HepG2 (cell line): Measurements from ENCODE around the gene INO80. TPM values are rescaled to one million over a fixed set of nuclear protein-coding genes. Genes with fewer than 3 reads are reported as not detected.

ENCODE experiments used
- ADNP ChIP-seq: sonication (generic); formaldehyde crosslinking; IDR thresholded peaks from 2 replicates; pipeline ENCODE4 v1.4.0; 2020; ENCODE audit warnings: missing genetic modification reagents
- FOXK2 ChIP-seq: fragments of 450-650 bp; IDR thresholded peaks from 2 replicates; pipeline ENCODE4 v1.6.1; 2016
- GTF2F1 ChIP-seq: fragments of 150-350 bp; IDR thresholded peaks from 2 replicates; pipeline ENCODE4 v1.6.1; 2014; ENCODE audit warnings: low read length
- HOXD1 ChIP-seq: sonication (generic); formaldehyde crosslinking; IDR thresholded peaks from 2 replicates; pipeline ENCODE4 v1.5.0; 2020; ENCODE audit warnings: missing genetic modification reagents
- MBD4 ChIP-seq: IDR thresholded peaks from 2 replicates; pipeline ENCODE4 v1.6.1; 2012; ENCODE audit warnings: low read length, inconsistent platforms, borderline replicate concordance
- MXD4 ChIP-seq: IDR thresholded peaks from 2 replicates; pipeline ENCODE4 v1.6.1; 2016; ENCODE audit warnings: mild to moderate bottlenecking, missing biosample characterization, missing genetic modification reagents
- NCOA5 ChIP-seq: sonication (generic); formaldehyde crosslinking; IDR thresholded peaks from 2 replicates; pipeline ENCODE4 v1.4.0; 2020; ENCODE audit warnings: missing genetic modification reagents
- RELA ChIP-seq: sonication (generic); formaldehyde crosslinking; IDR thresholded peaks from 2 replicates; pipeline ENCODE4 v1.4.0; 2020; ENCODE audit warnings: missing genetic modification reagents
- TEAD3 ChIP-seq: optimal IDR thresholded peaks from 2 replicates; pipeline ENCODE3; 2016; ENCODE audit warnings: borderline replicate concordance
- ZEB1 ChIP-seq: IDR thresholded peaks from 2 replicates; pipeline ENCODE4 v1.6.1; 2012; ENCODE audit warnings: mild to moderate bottlenecking, low read depth, inconsistent platforms; ENCODE audit not compliant: insufficient replicate concordance
- ZKSCAN5 ChIP-seq: sonication (generic); formaldehyde crosslinking; IDR thresholded peaks from 2 replicates; pipeline ENCODE4 v1.5.1; 2020; ENCODE audit warnings: mild to moderate bottlenecking, missing genetic modification reagents
- ZNF839 ChIP-seq: sonication (generic); formaldehyde crosslinking; IDR thresholded peaks from 2 replicates; pipeline ENCODE4 v1.4.0; 2020; ENCODE audit warnings: missing genetic modification reagents, mild to moderate bottlenecking, borderline replicate concordance
- ZNF883 ChIP-seq: sonication (generic); formaldehyde crosslinking; IDR thresholded peaks from 2 replicates; pipeline ENCODE4 v1.5.1; 2020; ENCODE audit warnings: mild to moderate bottlenecking, missing genetic modification reagents; ENCODE audit errors: not compliant biosample characterization
- polyA plus RNA-seq, 8 experiments: library from polyadenylated mRNA; depleted of rRNA in 3 of 8; stranded (reverse) in 7 of 8; unstranded in 1 of 8; fragments of >200 nt; fragmentation: Illumina TruSeq in 4 of 8; extraction: Trizol in 4 of 8; gene quantifications; 2 replicates each; pipeline versions ENCODE4 v1.2.1 to v1.2.3, GENCODE V29; 2011 to 2016; ENCODE audit warnings: low read depth in 4 of 8, missing spikeins in 1 of 8, mixed read lengths in 1 of 8; ENCODE audit not compliant: insufficient read depth in 1 of 8
- total RNA-seq, 5 experiments: library from RNA; depleted of rRNA; stranded (reverse); fragments of >200 nt; fragmentation: Illumina TruSeq; extraction: Trizol; gene quantifications; 2 replicates each; pipeline ENCODE4 v1.2.3, GENCODE V29; 2016; ENCODE audit warnings: low read depth in 1 of 5
- TF ChIP-seq, protein P1 (sequence below), 2 experiments: sonication (generic) in 1 of 2; formaldehyde crosslinking in 1 of 2; IDR thresholded peaks; 2 replicates each; pipeline versions ENCODE4 v1.6.1 to v1.9.0; 2014 to 2022; ENCODE audit warnings: antibody characterized with exemption in 1 of 2, borderline replicate concordance in 1 of 2, inconsistent platforms in 1 of 2, low read depth in 1 of 2, missing genetic modification reagents in 1 of 2
- TF ChIP-seq, protein P2 (sequence below), 2 experiments: IDR thresholded peaks; 2 replicates each; pipeline ENCODE4 v1.6.1; 2011 to 2012; ENCODE audit warnings: low read length in 2 of 2, borderline replicate concordance in 1 of 2, low read depth in 1 of 2, mild to moderate bottlenecking in 1 of 2, moderate library complexity in 1 of 2
- TF ChIP-seq, protein P3 (sequence below): sonication (generic); formaldehyde crosslinking; IDR thresholded peaks from 2 replicates; pipeline ENCODE4 v1.5.0; 2020; ENCODE audit warnings: missing genetic modification reagents, mild to moderate bottlenecking, borderline replicate concordance
- TF ChIP-seq, protein P4 (sequence below): sonication (generic); formaldehyde crosslinking; conservative IDR thresholded peaks from 2 replicates; pipeline ENCODE4 v1.5.0; 2020; ENCODE audit warnings: missing genetic modification reagents
- TF ChIP-seq, protein P5 (sequence below): IDR thresholded peaks from 2 replicates; pipeline ENCODE4 v1.6.1; 2012; ENCODE audit warnings: inconsistent platforms

Gene INO80
- total and polyA plus RNA-seq, 2 of the 13 experiments (the other 11 are each of a cell fraction or from before 2014, with no cell fraction given), result 3.6 to 14.8 TPM

DNA sequence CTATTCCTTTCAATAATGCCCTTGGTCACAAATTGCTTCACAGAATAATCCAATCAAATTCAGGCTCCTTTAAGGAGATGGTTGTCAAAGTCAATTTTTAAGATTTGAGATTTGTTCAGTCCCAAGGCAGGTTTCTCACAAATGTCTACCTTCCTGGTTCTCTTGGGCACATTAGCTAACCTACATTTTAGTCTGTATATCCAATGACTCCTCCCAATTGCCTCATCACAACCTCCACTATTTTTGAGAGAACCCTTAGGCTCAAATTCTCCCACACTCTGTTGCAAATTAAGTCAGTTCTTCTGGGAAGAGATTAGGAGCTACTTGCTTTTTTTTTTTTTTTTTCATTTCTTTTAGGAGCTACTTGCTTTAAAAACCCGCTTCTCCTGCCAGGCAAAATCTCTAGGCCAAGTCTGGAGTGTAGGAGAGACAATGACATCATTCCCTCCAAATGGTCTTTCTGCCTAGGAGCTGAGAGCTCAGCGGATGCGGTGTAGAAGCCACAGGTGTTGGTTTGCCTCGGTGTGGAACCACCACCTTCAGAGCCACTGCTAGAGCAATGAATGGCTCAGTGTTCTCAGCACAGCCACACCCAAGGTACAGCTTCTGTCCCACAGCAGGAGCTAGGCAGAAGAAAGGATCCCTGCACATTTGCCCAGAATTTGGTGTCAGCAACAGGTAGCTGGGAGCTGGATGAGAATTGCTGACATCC lies 10.0 kb upstream of the INO80 start (continued):
- TF ChIP-seq, protein P1, sequence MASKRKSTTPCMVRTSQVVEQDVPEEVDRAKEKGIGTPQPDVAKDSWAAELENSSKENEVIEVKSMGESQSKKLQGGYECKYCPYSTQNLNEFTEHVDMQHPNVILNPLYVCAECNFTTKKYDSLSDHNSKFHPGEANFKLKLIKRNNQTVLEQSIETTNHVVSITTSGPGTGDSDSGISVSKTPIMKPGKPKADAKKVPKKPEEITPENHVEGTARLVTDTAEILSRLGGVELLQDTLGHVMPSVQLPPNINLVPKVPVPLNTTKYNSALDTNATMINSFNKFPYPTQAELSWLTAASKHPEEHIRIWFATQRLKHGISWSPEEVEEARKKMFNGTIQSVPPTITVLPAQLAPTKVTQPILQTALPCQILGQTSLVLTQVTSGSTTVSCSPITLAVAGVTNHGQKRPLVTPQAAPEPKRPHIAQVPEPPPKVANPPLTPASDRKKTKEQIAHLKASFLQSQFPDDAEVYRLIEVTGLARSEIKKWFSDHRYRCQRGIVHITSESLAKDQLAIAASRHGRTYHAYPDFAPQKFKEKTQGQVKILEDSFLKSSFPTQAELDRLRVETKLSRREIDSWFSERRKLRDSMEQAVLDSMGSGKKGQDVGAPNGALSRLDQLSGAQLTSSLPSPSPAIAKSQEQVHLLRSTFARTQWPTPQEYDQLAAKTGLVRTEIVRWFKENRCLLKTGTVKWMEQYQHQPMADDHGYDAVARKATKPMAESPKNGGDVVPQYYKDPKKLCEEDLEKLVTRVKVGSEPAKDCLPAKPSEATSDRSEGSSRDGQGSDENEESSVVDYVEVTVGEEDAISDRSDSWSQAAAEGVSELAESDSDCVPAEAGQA (IDR thresholded peaks at IDR 0.05; ENCODE audit: low read depth), result no peak
- TF ChIP-seq, protein P1 (CRISPR knock-in tag; IDR thresholded peaks at IDR 0.05; ENCODE audit: borderline replicate concordance), result no peak
- TF ChIP-seq MBD4 (no peak), NCOA5 (no peak), ADNP (no peak), MXD4 (CRISPR knock-in tag) (no peak), ZNF839 (no peak), ZEB1 (peak; percentile 44), GTF2F1 (no peak), RELA (CRISPR knock-in tag) (no peak), TEAD3 (peak; percentile 37), HOXD1 (CRISPR knock-in tag) (no peak), ZKSCAN5 (CRISPR knock-in tag) (no peak), ZNF883 (CRISPR knock-in tag) (no peak), FOXK2 (no peak)
- TF ChIP-seq, protein P2, sequence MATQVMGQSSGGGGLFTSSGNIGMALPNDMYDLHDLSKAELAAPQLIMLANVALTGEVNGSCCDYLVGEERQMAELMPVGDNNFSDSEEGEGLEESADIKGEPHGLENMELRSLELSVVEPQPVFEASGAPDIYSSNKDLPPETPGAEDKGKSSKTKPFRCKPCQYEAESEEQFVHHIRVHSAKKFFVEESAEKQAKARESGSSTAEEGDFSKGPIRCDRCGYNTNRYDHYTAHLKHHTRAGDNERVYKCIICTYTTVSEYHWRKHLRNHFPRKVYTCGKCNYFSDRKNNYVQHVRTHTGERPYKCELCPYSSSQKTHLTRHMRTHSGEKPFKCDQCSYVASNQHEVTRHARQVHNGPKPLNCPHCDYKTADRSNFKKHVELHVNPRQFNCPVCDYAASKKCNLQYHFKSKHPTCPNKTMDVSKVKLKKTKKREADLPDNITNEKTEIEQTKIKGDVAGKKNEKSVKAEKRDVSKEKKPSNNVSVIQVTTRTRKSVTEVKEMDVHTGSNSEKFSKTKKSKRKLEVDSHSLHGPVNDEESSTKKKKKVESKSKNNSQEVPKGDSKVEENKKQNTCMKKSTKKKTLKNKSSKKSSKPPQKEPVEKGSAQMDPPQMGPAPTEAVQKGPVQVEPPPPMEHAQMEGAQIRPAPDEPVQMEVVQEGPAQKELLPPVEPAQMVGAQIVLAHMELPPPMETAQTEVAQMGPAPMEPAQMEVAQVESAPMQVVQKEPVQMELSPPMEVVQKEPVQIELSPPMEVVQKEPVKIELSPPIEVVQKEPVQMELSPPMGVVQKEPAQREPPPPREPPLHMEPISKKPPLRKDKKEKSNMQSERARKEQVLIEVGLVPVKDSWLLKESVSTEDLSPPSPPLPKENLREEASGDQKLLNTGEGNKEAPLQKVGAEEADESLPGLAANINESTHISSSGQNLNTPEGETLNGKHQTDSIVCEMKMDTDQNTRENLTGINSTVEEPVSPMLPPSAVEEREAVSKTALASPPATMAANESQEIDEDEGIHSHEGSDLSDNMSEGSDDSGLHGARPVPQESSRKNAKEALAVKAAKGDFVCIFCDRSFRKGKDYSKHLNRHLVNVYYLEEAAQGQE (IDR thresholded peaks at IDR 0.05; ENCODE audit: borderline replicate concordance in 1 of 2, low read depth in 1 of 2, low read length in 2 of 2), result no peak
- TF ChIP-seq, protein P3, sequence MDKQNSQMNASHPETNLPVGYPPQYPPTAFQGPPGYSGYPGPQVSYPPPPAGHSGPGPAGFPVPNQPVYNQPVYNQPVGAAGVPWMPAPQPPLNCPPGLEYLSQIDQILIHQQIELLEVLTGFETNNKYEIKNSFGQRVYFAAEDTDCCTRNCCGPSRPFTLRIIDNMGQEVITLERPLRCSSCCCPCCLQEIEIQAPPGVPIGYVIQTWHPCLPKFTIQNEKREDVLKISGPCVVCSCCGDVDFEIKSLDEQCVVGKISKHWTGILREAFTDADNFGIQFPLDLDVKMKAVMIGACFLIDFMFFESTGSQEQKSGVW (CRISPR knock-in tag), result no peak
- TF ChIP-seq, protein P4, sequence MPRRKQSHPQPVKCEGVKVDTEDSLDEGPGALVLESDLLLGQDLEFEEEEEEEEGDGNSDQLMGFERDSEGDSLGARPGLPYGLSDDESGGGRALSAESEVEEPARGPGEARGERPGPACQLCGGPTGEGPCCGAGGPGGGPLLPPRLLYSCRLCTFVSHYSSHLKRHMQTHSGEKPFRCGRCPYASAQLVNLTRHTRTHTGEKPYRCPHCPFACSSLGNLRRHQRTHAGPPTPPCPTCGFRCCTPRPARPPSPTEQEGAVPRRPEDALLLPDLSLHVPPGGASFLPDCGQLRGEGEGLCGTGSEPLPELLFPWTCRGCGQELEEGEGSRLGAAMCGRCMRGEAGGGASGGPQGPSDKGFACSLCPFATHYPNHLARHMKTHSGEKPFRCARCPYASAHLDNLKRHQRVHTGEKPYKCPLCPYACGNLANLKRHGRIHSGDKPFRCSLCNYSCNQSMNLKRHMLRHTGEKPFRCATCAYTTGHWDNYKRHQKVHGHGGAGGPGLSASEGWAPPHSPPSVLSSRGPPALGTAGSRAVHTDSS (CRISPR knock-in tag), result no peak
- TF ChIP-seq, protein P5, sequence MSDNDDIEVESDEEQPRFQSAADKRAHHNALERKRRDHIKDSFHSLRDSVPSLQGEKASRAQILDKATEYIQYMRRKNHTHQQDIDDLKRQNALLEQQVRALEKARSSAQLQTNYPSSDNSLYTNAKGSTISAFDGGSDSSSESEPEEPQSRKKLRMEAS, result peak; percentile 15; the same call in 1 of the 2 replicates
